K562 (cell line): ENCODE data around the gene PYGO2. TPM values are rescaled to one million over a fixed set of nuclear protein-coding genes. Genes with fewer than 3 reads are reported as not detected.

Source experiments
- CBFB ChIP-seq: sonication (generic); formaldehyde crosslinking; IDR thresholded peaks from 2 replicates; pipeline ENCODE4 v1.4.0; 2020; ENCODE audit warnings: mild to moderate bottlenecking, missing genetic modification reagents
- CEBPB ChIP-seq: fragments of 450-650 bp; IDR thresholded peaks from 2 replicates; pipeline ENCODE4 v1.6.1; 2016; ENCODE audit warnings: missing genetic modification characterization, missing compliant biosample characterization
- LEF1 ChIP-seq: fragments of 450-650 bp; IDR thresholded peaks from 2 replicates; pipeline ENCODE4 v1.6.1; 2016; ENCODE audit warnings: mild to moderate bottlenecking
- NONO ChIP-seq, 2 experiments: fragments of 200-400 bp in 1 of 2; fragments of 450-650 bp in 1 of 2; formaldehyde crosslinking in 1 of 2; IDR thresholded peaks; 2 replicates each; pipeline ENCODE4 v1.6.1; 2017; ENCODE audit warnings: low read depth in 2 of 2, mild to moderate bottlenecking in 2 of 2, moderate library complexity in 2 of 2, low read length in 1 of 2
- PML ChIP-seq: IDR thresholded peaks from 2 replicates; pipeline ENCODE4 v1.6.1; 2012; ENCODE audit warnings: low read length, inconsistent platforms
- ZBED1 ChIP-seq: IDR thresholded peaks from 2 replicates; pipeline ENCODE4 v1.6.1; 2014
- ZFP30 ChIP-seq: fragments of 250-450 bp; sonication (Bioruptor Pico); IDR thresholded peaks from 2 replicates; pipeline ENCODE4 v1.8.0; 2022; ENCODE audit warnings: moderate library complexity, mild to moderate bottlenecking, inconsistent platforms, borderline replicate concordance
- ZNF408 ChIP-seq: fragments of 250-450 bp; sonication (Bioruptor Pico); IDR thresholded peaks from 2 replicates; pipeline ENCODE4 v1.4.0; 2020; ENCODE audit warnings: low read depth, mild to moderate bottlenecking, moderate library complexity
- polyA plus RNA-seq, 8 experiments: library from polyadenylated mRNA; depleted of rRNA in 4 of 8; stranded (reverse) in 5 of 8; unstranded in 3 of 8; fragments of >200 nt; fragmentation: Nextera tagmentation in 2 of 8; fragmentation: Illumina TruSeq in 1 of 8; extraction: Ambion mirVana in 2 of 8; extraction: Trizol in 1 of 8; gene quantifications; 2 replicates each; pipeline versions ENCODE4 v1.2.1 to v1.2.3, GENCODE V29; 2011 to 2014; ENCODE audit warnings: inconsistent platforms in 1 of 8, missing spikeins in 1 of 8
- total RNA-seq, 7 experiments: library from RNA; depleted of rRNA in 6 of 7; stranded (reverse); fragments of >200 nt in 6 of 7; fragmentation: Illumina TruSeq in 2 of 7; extraction: Trizol in 2 of 7; gene quantifications; 2 replicates each; pipeline versions ENCODE4 v1.2.1 to v1.2.3, GENCODE V29; 2011 to 2021; ENCODE audit warnings: low replicate concordance in 1 of 7
- TF ChIP-seq, protein P1 (sequence below), 2 experiments: fragments of 450-650 bp; formaldehyde crosslinking in 1 of 2; IDR thresholded peaks; 2 replicates each; pipeline versions ENCODE4 v1.4.0 to v1.6.1; 2014 to 2020; ENCODE audit warnings: mild to moderate bottlenecking in 2 of 2, borderline replicate concordance in 1 of 2, low read depth in 1 of 2
- TF ChIP-seq, protein P2 (sequence below): fragments of 450-650 bp; IDR thresholded peaks from 2 replicates; pipeline ENCODE4 v1.7.1; 2018; ENCODE audit warnings: mild to moderate bottlenecking, low read depth; ENCODE audit not compliant: partially characterized antibody
- TF ChIP-seq, protein P3 (sequence below): sonication (generic); formaldehyde crosslinking; IDR thresholded peaks from 2 replicates; pipeline ENCODE4 v1.8.0; 2022; ENCODE audit warnings: mild to moderate bottlenecking, missing genetic modification reagents
- TF ChIP-seq, protein P4 (sequence below): fragments of 450-650 bp; IDR thresholded peaks from 2 replicates; pipeline ENCODE4 v1.6.1; 2018; ENCODE audit not compliant: partially characterized antibody

Gene PYGO2
- total and polyA plus RNA-seq, 9 of the 15 experiments (the other 6 are each of a cell fraction or from before 2014, with no cell fraction given), result 8.3 to 36.2 (median 18.2) TPM

GRCh38 chr1:154936555-154937084, 25.0 kb downstream of the PYGO2 start, which contains the start of gene PMVK (continued):
- TF ChIP-seq, protein P1, sequence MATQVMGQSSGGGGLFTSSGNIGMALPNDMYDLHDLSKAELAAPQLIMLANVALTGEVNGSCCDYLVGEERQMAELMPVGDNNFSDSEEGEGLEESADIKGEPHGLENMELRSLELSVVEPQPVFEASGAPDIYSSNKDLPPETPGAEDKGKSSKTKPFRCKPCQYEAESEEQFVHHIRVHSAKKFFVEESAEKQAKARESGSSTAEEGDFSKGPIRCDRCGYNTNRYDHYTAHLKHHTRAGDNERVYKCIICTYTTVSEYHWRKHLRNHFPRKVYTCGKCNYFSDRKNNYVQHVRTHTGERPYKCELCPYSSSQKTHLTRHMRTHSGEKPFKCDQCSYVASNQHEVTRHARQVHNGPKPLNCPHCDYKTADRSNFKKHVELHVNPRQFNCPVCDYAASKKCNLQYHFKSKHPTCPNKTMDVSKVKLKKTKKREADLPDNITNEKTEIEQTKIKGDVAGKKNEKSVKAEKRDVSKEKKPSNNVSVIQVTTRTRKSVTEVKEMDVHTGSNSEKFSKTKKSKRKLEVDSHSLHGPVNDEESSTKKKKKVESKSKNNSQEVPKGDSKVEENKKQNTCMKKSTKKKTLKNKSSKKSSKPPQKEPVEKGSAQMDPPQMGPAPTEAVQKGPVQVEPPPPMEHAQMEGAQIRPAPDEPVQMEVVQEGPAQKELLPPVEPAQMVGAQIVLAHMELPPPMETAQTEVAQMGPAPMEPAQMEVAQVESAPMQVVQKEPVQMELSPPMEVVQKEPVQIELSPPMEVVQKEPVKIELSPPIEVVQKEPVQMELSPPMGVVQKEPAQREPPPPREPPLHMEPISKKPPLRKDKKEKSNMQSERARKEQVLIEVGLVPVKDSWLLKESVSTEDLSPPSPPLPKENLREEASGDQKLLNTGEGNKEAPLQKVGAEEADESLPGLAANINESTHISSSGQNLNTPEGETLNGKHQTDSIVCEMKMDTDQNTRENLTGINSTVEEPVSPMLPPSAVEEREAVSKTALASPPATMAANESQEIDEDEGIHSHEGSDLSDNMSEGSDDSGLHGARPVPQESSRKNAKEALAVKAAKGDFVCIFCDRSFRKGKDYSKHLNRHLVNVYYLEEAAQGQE (IDR thresholded peaks at IDR 0.05; ENCODE audit: borderline replicate concordance), result no peak; the same call in 1 of the 2 replicates
- TF ChIP-seq, protein P1 (CRISPR knock-in tag; IDR thresholded peaks at IDR 0.05; ENCODE audit: low read depth), result 0 out of 2 replicates have a peak, but pooled peaks have one; percentile 63
- TF ChIP-seq LEF1 (peak; percentile 32), ZBED1 (peak; percentile 99), ZNF408 (no peak), CEBPB (tag) (no peak), ZFP30 (CRISPR knock-in tag) (no peak), PML (0 out of 2 replicates have a peak, but pooled peaks have one; percentile 11), CBFB (peak; percentile 90), NONO (IDR thresholded peaks at IDR 0.05; ENCODE audit: low read depth in 2 of 2, low read length in 1 of 2) (peak in 1 of 2 experiments; percentile 99; a peak in 1 of 4 replicates)
- TF ChIP-seq, protein P2, sequence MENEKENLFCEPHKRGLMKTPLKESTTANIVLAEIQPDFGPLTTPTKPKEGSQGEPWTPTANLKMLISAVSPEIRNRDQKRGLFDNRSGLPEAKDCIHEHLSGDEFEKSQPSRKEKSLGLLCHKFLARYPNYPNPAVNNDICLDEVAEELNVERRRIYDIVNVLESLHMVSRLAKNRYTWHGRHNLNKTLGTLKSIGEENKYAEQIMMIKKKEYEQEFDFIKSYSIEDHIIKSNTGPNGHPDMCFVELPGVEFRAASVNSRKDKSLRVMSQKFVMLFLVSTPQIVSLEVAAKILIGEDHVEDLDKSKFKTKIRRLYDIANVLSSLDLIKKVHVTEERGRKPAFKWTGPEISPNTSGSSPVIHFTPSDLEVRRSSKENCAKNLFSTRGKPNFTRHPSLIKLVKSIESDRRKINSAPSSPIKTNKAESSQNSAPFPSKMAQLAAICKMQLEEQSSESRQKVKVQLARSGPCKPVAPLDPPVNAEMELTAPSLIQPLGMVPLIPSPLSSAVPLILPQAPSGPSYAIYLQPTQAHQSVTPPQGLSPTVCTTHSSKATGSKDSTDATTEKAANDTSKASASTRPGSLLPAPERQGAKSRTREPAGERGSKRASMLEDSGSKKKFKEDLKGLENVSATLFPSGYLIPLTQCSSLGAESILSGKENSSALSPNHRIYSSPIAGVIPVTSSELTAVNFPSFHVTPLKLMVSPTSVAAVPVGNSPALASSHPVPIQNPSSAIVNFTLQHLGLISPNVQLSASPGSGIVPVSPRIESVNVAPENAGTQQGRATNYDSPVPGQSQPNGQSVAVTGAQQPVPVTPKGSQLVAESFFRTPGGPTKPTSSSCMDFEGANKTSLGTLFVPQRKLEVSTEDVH, result peak; percentile 81
- TF ChIP-seq, protein P3, sequence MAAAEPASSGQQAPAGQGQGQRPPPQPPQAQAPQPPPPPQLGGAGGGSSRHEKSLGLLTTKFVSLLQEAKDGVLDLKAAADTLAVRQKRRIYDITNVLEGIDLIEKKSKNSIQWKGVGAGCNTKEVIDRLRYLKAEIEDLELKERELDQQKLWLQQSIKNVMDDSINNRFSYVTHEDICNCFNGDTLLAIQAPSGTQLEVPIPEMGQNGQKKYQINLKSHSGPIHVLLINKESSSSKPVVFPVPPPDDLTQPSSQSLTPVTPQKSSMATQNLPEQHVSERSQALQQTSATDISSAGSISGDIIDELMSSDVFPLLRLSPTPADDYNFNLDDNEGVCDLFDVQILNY (CRISPR knock-in tag), result peak; percentile 99
- TF ChIP-seq, protein P4, sequence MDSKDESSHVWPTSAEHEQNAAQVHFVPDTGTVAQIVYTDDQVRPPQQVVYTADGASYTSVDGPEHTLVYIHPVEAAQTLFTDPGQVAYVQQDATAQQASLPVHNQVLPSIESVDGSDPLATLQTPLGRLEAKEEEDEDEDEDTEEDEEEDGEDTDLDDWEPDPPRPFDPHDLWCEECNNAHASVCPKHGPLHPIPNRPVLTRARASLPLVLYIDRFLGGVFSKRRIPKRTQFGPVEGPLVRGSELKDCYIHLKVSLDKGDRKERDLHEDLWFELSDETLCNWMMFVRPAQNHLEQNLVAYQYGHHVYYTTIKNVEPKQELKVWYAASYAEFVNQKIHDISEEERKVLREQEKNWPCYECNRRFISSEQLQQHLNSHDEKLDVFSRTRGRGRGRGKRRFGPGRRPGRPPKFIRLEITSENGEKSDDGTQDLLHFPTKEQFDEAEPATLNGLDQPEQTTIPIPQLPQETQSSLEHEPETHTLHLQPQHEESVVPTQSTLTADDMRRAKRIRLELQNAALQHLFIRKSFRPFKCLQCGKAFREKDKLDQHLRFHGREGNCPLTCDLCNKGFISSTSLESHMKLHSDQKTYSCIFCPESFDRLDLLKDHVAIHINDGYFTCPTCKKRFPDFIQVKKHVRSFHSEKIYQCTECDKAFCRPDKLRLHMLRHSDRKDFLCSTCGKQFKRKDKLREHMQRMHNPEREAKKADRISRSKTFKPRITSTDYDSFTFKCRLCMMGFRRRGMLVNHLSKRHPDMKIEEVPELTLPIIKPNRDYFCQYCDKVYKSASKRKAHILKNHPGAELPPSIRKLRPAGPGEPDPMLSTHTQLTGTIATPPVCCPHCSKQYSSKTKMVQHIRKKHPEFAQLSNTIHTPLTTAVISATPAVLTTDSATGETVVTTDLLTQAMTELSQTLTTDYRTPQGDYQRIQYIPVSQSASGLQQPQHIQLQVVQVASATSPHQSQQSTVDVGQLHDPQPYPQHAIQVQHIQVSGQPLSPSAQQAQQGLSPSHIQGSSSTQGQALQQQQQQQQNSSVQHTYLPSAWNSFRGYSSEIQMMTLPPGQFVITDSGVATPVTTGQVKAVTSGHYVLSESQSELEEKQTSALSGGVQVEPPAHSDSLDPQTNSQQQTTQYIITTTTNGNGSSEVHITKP, result peak; percentile 100
